ENCODE measurements around the gene ADGRD1.

ADGRD1 gene

DNA sequence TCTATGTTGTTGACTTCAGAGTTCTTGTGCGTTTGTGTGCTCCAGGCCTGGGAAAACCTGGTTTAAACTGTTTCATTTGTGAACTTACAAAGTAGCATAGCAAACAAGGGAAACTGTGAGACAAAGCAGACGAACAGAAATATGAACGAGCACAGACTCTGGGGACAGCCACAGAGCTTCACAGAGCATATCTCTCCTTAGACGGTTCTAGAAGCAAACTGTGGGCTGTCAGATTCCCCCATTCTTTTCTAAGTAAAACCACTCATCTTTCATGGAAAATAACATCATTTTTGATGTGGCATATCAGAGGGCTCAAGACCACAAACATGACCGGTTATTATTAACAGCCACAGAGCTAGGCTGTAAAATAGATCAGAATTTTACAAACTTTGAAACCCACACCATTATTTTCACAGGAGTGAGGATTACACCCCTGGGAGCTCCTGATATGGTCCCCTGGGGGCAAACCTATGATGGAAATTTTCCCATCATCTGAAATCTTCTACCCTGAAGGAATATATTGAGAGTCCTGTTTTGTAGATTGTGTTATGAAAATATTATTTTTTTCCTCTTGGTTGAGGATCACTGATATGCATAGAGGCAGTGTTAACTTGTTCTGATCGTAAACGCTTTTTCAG, 102.0 kb downstream of the ADGRD1 start:
- peaks cover 5% of the 10 kb centered on the region for H3K27me3 ChIP-seq (ENCODE audit: insufficient read depth, poor library complexity, severe bottlenecking)
- no peak overlapping the region for H3K4me3 ChIP-seq (replicated peaks; ENCODE audit: insufficient read depth, low read length)
- TF ChIP-seq POLR2AphosphoS5 (IDR thresholded peaks at IDR 0.05; ENCODE audit: low read depth): no peak
- TF ChIP-seq REST (IDR thresholded peaks at IDR 0.05; ENCODE audit: insufficient replicate concordance, low read depth): no peak
- TF ChIP-seq, protein P1, sequence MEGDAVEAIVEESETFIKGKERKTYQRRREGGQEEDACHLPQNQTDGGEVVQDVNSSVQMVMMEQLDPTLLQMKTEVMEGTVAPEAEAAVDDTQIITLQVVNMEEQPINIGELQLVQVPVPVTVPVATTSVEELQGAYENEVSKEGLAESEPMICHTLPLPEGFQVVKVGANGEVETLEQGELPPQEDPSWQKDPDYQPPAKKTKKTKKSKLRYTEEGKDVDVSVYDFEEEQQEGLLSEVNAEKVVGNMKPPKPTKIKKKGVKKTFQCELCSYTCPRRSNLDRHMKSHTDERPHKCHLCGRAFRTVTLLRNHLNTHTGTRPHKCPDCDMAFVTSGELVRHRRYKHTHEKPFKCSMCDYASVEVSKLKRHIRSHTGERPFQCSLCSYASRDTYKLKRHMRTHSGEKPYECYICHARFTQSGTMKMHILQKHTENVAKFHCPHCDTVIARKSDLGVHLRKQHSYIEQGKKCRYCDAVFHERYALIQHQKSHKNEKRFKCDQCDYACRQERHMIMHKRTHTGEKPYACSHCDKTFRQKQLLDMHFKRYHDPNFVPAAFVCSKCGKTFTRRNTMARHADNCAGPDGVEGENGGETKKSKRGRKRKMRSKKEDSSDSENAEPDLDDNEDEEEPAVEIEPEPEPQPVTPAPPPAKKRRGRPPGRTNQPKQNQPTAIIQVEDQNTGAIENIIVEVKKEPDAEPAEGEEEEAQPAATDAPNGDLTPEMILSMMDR (IDR thresholded peaks at IDR 0.05; ENCODE audit: insufficient read depth, low read length): no peak
- TF ChIP-seq GABPA (IDR thresholded peaks at IDR 0.05; ENCODE audit: low read depth): no peak
- no peak for TF ChIP-seq SPI1 (IDR thresholded peaks at IDR 0.05; ENCODE audit: borderline replicate concordance, low read depth)
- no peak for DNase-seq (ENCODE audit: low read depth in 1 of 2, low spot score in 1 of 2)
- no peak overlapping the region for H3K27ac ChIP-seq (replicated peaks)

- no peak overlapping the region for H3K4me3 ChIP-seq (replicated peaks; ENCODE audit: insufficient read depth, low read length)
- peaks cover 5% of the 10 kb centered on the region for H3K27me3 ChIP-seq (ENCODE audit: insufficient read depth, poor library complexity, severe bottlenecking)
- H3K27ac ChIP-seq (replicated peaks): no peak overlapping the region
- no peak for DNase-seq (ENCODE audit: low read depth in 1 of 2, low spot score in 1 of 2)
- TF ChIP-seq POLR2AphosphoS5 (IDR thresholded peaks at IDR 0.05; ENCODE audit: low read depth): no peak
- no peak for TF ChIP-seq SPI1 (IDR thresholded peaks at IDR 0.05; ENCODE audit: borderline replicate concordance, low read depth)
- TF ChIP-seq GABPA (IDR thresholded peaks at IDR 0.05; ENCODE audit: low read depth): no peak
- TF ChIP-seq, protein P1 (IDR thresholded peaks at IDR 0.05; ENCODE audit: insufficient read depth, low read length): no peak
- no peak for TF ChIP-seq REST (IDR thresholded peaks at IDR 0.05; ENCODE audit: insufficient replicate concordance, low read depth)
Observed at GRCh38 chr12:131056626-131057025, 102.9 kb downstream of the ADGRD1 start.

DNA sequence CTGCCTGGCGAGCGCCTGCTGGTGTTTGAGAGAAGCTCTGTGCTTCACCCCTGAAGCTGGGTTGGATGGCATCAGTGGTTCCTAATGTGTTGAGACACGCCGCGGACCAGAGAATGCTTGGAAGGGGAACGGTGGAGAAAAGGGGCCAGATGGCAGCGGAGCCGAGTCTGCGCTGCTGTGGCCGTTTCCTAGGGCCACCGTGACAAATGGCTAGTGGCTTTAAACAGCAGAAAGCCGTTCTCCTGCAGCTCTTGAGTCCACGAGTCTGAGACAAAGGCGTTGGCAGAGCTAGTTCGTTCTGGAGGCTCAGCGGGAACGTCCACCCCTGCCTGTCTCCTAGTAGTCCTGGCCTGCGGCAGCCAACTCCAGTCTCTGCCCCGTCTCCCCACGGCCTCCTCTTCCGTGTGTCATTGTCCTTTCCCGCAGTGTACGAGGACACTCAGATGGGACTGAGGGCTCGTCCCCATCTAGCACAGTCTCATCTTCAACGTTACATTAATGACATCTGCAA, 103.6 kb downstream of the ADGRD1 start:
- DNase-seq (ENCODE audit: low read depth in 1 of 2, low spot score in 1 of 2): no peak
- TF ChIP-seq, protein P1 (IDR thresholded peaks at IDR 0.05; ENCODE audit: insufficient read depth, low read length): no peak
- TF ChIP-seq POLR2AphosphoS5 (IDR thresholded peaks at IDR 0.05; ENCODE audit: low read depth) (no peak), REST (IDR thresholded peaks at IDR 0.05; ENCODE audit: insufficient replicate concordance, low read depth) (no peak), SPI1 (IDR thresholded peaks at IDR 0.05; ENCODE audit: borderline replicate concordance, low read depth) (no peak), GABPA (IDR thresholded peaks at IDR 0.05; ENCODE audit: low read depth) (no peak)
- Histone ChIP-seq H3K27me3 (ENCODE audit: insufficient read depth, poor library complexity, severe bottlenecking) (peaks cover 5% of the 10 kb centered on the region), H3K27ac (replicated peaks) (no peak overlapping the region), H3K4me3 (replicated peaks; ENCODE audit: insufficient read depth, low read length) (no peak overlapping the region)
